GM18519 (cell line): ENCODE data around the gene PTTG2.
A peak's percentile ranks its signal among the peaks of the same experiment; 100 is the strongest.

Experiments used
- ATAC-seq: cut with Tn5 transposase; IDR thresholded peaks from one replicate; pipeline ENCODE4 v1.9.1; 2021; ENCODE audit warnings: mild to moderate bottlenecking, moderate library complexity; ENCODE audit not compliant: unreplicated experiment, low FRiP score

The PTTG2 gene

GRCh38 chr4:37982736-37983135 lies 22.5 kb downstream of the PTTG2 start:
- ATAC-seq: no peak

GRCh38 chr4:37983951-37984350 lies 23.8 kb downstream of the PTTG2 start:
- no peak for ATAC-seq

DNA sequence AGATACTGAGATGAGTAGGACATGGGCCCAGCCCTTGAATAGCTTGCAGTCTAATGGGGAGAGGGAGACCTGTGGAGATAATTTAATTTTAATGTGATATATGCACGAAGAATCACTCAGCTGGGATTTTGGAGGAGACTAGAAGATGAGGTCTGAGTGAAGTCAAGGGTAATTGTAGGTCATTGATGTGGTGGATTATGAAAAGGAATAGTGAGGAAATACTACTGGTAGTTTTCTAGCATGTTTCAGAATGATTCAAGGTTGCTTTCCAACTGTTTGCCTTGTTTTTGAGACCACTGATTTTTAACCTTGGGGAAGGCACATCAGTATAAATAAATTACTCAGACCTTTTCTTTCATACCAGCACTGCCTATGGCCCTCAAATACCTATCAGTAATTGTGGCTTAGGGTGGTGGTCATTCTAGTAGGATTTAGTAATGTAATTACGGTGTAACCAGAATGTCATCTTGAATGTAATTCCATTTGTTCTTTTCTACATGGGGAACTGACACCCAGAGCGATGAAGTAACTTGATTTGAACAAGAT lies 25.6 kb downstream of the PTTG2 start:
- ATAC-seq: no peak

- ATAC-seq: no peak
Observed at GRCh38 chr4:37988670-37989069, 28.5 kb downstream of the PTTG2 start.

GRCh38 chr4:37989398-37990260 lies 29.4 kb downstream of the PTTG2 start:
- ATAC-seq: no peak

GRCh38 chr4:37990731-37991245 lies 30.6 kb downstream of the PTTG2 start:
- no peak for ATAC-seq

DNA sequence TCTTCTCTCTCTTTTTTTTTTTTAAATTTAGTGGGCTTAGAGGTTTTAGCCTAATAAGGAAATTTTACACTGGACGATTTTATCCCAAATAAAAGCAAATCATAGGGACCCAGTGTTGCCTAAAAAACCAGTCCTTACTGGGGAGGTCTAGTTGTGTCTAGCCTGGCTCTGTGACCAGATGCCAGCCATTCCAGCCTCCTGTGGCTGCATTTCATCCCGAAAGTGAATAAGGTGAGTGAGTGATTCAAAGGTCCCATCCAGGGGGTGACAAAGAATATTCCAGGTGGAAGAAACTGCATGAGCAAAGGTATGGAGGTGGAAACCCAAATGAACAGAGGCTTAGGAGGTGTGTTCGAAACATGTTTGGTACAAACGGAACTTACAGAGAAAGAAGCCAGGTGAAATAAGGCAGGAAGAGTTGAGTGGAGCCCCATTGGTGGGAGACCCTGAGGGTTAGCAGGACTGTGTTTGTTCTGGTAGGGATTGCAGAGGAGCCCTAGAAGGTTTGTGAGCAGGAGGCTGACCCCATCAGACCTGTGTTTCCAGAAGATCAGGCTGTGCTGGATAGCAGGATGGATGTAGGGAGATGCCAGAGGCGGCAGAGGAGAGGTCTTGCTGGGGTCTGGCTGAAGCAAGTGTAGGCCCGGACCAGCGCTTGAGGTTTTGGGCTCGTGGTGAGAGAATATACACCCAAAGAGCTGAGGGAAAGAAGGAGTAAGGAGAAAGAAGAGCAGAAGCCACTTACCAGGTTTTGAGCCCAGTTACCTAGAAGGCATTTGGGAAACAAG lies 31.6 kb downstream of the PTTG2 start:
- ATAC-seq: no peak

DNA sequence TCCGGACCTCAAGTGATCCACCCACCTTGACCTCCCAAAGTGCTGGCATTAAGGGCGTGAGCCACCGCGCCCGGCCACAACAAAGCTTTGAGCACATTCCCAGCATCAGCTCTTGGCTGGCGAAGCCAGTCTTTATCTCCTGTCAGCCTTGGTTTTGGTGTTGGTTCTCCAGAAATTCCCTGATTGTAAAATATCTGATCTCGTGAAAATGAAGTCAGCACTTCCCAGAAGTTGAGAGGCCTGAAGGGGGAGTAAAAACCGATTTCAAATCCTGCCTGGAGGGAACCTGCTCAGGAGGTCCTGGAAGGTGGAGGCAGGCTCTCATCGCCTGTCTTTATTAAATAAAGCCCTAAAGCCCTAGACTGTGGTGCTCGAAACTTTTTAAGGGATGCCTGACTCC lies 33.6 kb downstream of the PTTG2 start:
- no peak for ATAC-seq

GRCh38 chr4:37994569-37994968 lies 34.4 kb downstream of the PTTG2 start:
- peak; percentile 72 for ATAC-seq

- ATAC-seq: no peak
Observed at GRCh38 chr4:37995299-37995821, 35.2 kb downstream of the PTTG2 start.

GRCh38 chr4:37995981-37996775 lies 36.0 kb downstream of the PTTG2 start:
- no peak for ATAC-seq

- no peak for ATAC-seq
Observed at GRCh38 chr4:37998226-37998625, 38.0 kb downstream of the PTTG2 start.

DNA sequence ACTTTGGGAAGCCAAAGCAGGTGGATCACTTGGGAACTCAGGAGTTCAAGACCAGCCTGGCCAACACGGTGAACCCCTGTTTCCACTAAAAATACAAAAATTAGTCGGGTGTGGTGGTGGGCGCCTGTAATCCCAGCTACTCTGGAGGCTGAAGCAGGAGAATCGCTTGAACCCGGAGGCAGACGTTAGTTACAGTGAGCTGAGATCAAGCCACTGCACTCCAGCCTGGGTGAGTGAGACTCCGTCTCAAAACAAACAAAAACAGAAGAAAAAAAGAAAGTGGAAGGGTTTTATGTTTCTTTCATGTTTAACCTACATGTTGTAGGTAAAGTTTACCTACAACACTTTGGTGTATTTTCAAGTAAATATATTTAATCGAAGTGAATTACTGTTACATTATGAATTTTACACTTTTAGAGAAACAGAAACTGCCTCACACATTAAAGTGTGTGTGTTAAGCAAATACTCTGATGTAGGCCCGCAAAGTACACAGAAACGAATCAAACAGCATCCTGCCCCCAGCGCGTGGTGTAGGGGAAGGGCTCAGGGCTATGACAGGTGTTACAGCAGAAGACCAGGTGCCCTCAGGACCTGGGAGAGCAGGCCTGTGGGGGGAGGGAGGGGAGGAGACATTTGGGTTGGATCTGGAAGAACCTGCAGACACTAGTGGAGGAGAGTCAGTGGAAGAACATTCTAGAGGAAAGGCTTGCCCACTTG lies 39.0 kb downstream of the PTTG2 start:
- ATAC-seq: no peak

DNA sequence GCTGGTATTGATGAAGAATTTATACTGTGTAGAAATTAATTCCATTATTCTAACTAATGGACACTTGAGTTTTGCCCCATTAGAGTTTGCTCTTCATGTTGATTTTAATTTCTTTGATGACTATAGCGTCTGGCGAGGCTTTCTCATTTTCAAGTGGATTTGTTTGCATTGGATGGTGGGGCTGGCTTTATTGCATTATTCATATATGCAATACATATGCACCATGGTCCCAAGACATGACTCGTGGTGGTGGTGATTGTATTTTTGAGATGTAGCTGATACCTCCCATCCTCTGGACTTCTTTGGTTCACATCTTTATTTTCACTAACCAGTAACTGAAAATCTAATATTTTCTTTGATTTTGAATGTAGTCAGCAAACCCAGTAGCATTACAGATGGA lies 39.8 kb downstream of the PTTG2 start:
- ATAC-seq: no peak

- no peak for ATAC-seq
Observed at GRCh38 chr4:38001927-38002326, 41.7 kb downstream of the PTTG2 start.

- ATAC-seq: no peak
Observed at GRCh38 chr4:38002451-38003071, 42.4 kb downstream of the PTTG2 start.

- ATAC-seq: no peak
Observed at GRCh38 chr4:38003102-38003501, 42.9 kb downstream of the PTTG2 start.

- ATAC-seq: no peak
Observed at GRCh38 chr4:38003628-38004027, 43.4 kb downstream of the PTTG2 start.

- no peak for ATAC-seq
Observed at GRCh38 chr4:38004062-38004461, 43.9 kb downstream of the PTTG2 start.
